GM12892 (cell line): ENCODE measurements around the gene PACSIN3.

Source experiments
- POLR2A ChIP-seq: IDR thresholded peaks from 2 replicates; pipeline ENCODE4 v1.6.1; 2011; ENCODE audit warnings: low read depth, low read length, control low read depth
- POLR2AphosphoS5 ChIP-seq: IDR thresholded peaks from 2 replicates; pipeline ENCODE4 v1.6.1; 2011; ENCODE audit warnings: low read depth, low read length, control low read depth
- TAF1 ChIP-seq: IDR thresholded peaks from 2 replicates; pipeline ENCODE4 v1.6.1; 2011; ENCODE audit warnings: low read depth, mild to moderate bottlenecking, control low read depth, low read length, borderline replicate concordance

- TF ChIP-seq POLR2AphosphoS5 (no peak), POLR2A (no peak), TAF1 (no peak)
Measured at GRCh38 chr11:47157805-47158204, 28.4 kb downstream of the PACSIN3 start.
